ENCODE measurements around the gene ACP7. TPM values are rescaled to one million over a fixed set of nuclear protein-coding genes. Genes with fewer than 3 reads are reported as not detected.
A peak's percentile ranks its signal among the peaks of the same experiment; 100 is the strongest.

ACP7 gene
- total and polyA plus RNA-seq, 2 of the 4 experiments (the other 2 are of a cell fraction), result not detected

GRCh38 chr19:39110263-39110967 lies 26.2 kb downstream of the ACP7 start:
- no peak for DNase-seq

More at GRCh38 chr19:39110263-39110967, 26.2 kb downstream of the ACP7 start:
- no peak overlapping the region for H3K14ac ChIP-seq (replicated peaks; ENCODE audit: low read depth, low read length)
- H3K4me2 ChIP-seq (ENCODE audit: low read depth, low read length), result no peak overlapping the region
- no peak overlapping the region for H3K56ac ChIP-seq (ENCODE audit: extremely low read depth, insufficient read depth, low read length)
- ChIA-PET POLR2A (ENCODE audit: unreplicated experiment) (interaction anchor here (0.6 kb wide), 1 partner anchor 708 kb away, joined by 3 read pairs; the partner anchor contains the start of gene FAM98C), CTCF (interaction anchor here (0.6 to 1.0 kb wide), 4 partner anchors 9 to 490 kb away, joined by 3 to 4 read pairs (median 3); no protein-coding TSS in a partner anchor)
- H2AK5ac ChIP-seq (ENCODE audit: low read depth, low read length), result no peak overlapping the region
- no TSS peak for BruUV-seq (replicated peaks)
- peak overlapping the region; percentile 31 for H2AK9ac ChIP-seq (replicated peaks; ENCODE audit: low read depth, low read length, poor library complexity)
- peak; percentile 87 for ATAC-seq (ENCODE audit: low read depth)
- intact Hi-C loops (cut with micrococcal nuclease) (loop anchor here (2.0 kb wide), 1 partner anchor 58 kb away; no protein-coding TSS in a partner anchor), in situ Hi-C loops (cut with MboI; ENCODE audit: low sequenced_read_pairs) (no loop called here), dilution Hi-C loops (cut with HindIII; ENCODE audit: low sequenced_read_pairs, unreplicated experiment) (no loop called here)
- no peak overlapping the region for H4K8ac ChIP-seq (ENCODE audit: low read depth in 2 of 2, low read length in 2 of 2)
- no peak overlapping the region for H3K9ac ChIP-seq (ENCODE audit: low read depth, low read length)
- no peak overlapping the region for H2BK120ac ChIP-seq (ENCODE audit: low read depth, low read length)
- no peaks in the 10 kb centered on the region for H3K36me3 ChIP-seq (ENCODE audit: control insufficient read depth, insufficient read depth, low read length)
- TF ChIP-seq RAD21 (IDR thresholded peaks at IDR 0.05; ENCODE audit: low read length) (peak; percentile 54), CEBPB (IDR thresholded peaks at IDR 0.05; ENCODE audit: low read depth, low read length) (no peak), SMC3 (IDR thresholded peaks at IDR 0.05; ENCODE audit: low read depth, low read length) (peak; percentile 57), POLR2A (IDR thresholded peaks at IDR 0.05; ENCODE audit: low read depth, low read length) (no peak), MAFK (IDR thresholded peaks at IDR 0.05; ENCODE audit: low read depth, low read length) (no peak), ELK1 (IDR thresholded peaks at IDR 0.05; ENCODE audit: borderline replicate concordance, low read depth, low read length) (no peak), CHD1 (IDR thresholded peaks at IDR 0.05; ENCODE audit: low read depth, low read length) (no peak)
- TF ChIP-seq, protein P1, sequence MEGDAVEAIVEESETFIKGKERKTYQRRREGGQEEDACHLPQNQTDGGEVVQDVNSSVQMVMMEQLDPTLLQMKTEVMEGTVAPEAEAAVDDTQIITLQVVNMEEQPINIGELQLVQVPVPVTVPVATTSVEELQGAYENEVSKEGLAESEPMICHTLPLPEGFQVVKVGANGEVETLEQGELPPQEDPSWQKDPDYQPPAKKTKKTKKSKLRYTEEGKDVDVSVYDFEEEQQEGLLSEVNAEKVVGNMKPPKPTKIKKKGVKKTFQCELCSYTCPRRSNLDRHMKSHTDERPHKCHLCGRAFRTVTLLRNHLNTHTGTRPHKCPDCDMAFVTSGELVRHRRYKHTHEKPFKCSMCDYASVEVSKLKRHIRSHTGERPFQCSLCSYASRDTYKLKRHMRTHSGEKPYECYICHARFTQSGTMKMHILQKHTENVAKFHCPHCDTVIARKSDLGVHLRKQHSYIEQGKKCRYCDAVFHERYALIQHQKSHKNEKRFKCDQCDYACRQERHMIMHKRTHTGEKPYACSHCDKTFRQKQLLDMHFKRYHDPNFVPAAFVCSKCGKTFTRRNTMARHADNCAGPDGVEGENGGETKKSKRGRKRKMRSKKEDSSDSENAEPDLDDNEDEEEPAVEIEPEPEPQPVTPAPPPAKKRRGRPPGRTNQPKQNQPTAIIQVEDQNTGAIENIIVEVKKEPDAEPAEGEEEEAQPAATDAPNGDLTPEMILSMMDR (conservative IDR thresholded peaks at IDR 0.05; ENCODE audit: low read depth, low read length), result peak; percentile 60
- no peak overlapping the region for H3K18ac ChIP-seq (ENCODE audit: low read depth, low read length)
- no peak overlapping the region for H3K23ac ChIP-seq (ENCODE audit: low read depth, low read length)
- H3K4ac ChIP-seq (ENCODE audit: low read depth, low read length), result no peak overlapping the region
- no peaks in the 10 kb centered on the region for H3K79me1 ChIP-seq (ENCODE audit: low read depth in 1 of 2, low read length in 2 of 2)
- WGBS, 2 experiments (ENCODE audit: extremely low coverage in 2 of 2, insufficient read length in 1 of 2), result 26% methylated on average over 10 of the region's 16 CpGs; no CpG with 5 or more reads in 1 of the 2 experiments
- H4K5ac ChIP-seq (ENCODE audit: low read depth, low read length), result no peak overlapping the region
- peak overlapping the region; percentile 40 for H2AFZ ChIP-seq (replicated peaks; ENCODE audit: low read length, poor library complexity)
- no peak overlapping the region for H4K91ac ChIP-seq (ENCODE audit: insufficient read depth, low read depth, low read length)
- H2BK20ac ChIP-seq (ENCODE audit: low read depth, low read length), result no peak overlapping the region
- no peaks in the 10 kb centered on the region for H4K20me1 ChIP-seq (ENCODE audit: insufficient read depth, low read length)
- H3K27ac ChIP-seq (ENCODE audit: insufficient read depth, low read length), result no peak overlapping the region
- no peaks in the 10 kb centered on the region for H3K9me1 ChIP-seq (ENCODE audit: insufficient read depth, low read length)
- H3K4me3 ChIP-seq (ENCODE audit: insufficient read depth, low read depth, low read length), result no peak overlapping the region
- peaks cover 20% of the 10 kb centered on the region for H3K27me3 ChIP-seq (ENCODE audit: control insufficient read depth, insufficient read depth, low read length)
- no peak overlapping the region for H2BK5ac ChIP-seq (ENCODE audit: low read depth, low read length, poor library complexity, severe bottlenecking)
- no peaks in the 10 kb centered on the region for H3K9me3 ChIP-seq (ENCODE audit: control insufficient read depth, insufficient read depth, low read length)
- no peak overlapping the region for H2BK15ac ChIP-seq (ENCODE audit: low read depth, low read length)
- H3K4me1 ChIP-seq (ENCODE audit: control insufficient read depth, insufficient read depth, low read length), result no peaks in the 10 kb centered on the region
